ENCODE results near the gene GSTT4.

- TF ChIP-seq GATA2 (IDR thresholded peaks at IDR 0.05; ENCODE audit: low read depth, low read length) (no peak), GATA3 (IDR thresholded peaks at IDR 0.05; ENCODE audit: low read depth, low read length) (no peak)
Measured at GRCh38 chr22:24026733-24027132, 21.5 kb upstream of the GSTT4 start.
